Nephron progenitor cell (in vitro differentiated cells): ENCODE results near the gene LCE4A.

Experiments
- DNase-seq: peaks from one replicate; pipeline ENCODE4 v3.0.0; 2021
- H3K27ac Mint-ChIP-seq: 2 replicates; pipeline ENCODE4 v1.8.0; 2021; ENCODE audit warnings: mild to moderate bottlenecking, moderate library complexity, mixed read lengths
- H3K27me3 Mint-ChIP-seq: 2 replicates; pipeline ENCODE4 v1.8.0; 2021; ENCODE audit warnings: mild to moderate bottlenecking, low read depth, mixed read lengths; ENCODE audit not compliant: poor library complexity
- H3K36me3 Mint-ChIP-seq: 2 replicates; pipeline ENCODE4 v1.8.0; 2021; ENCODE audit warnings: low read depth, mixed read lengths
- H3K4me1 Mint-ChIP-seq: 2 replicates; pipeline ENCODE4 v1.8.0; 2021; ENCODE audit warnings: mixed read lengths
- H3K4me3 Mint-ChIP-seq: 2 replicates; pipeline ENCODE4 v1.8.0; 2021; ENCODE audit warnings: mild to moderate bottlenecking, moderate library complexity, mixed read lengths
- H3K9me3 Mint-ChIP-seq: 2 replicates; pipeline ENCODE4 v1.8.0; 2021; ENCODE audit warnings: mild to moderate bottlenecking, moderate library complexity, mixed read lengths
- TF ChIP-seq, protein P1 (sequence below): fragments of 200-600 bp; sonication (generic); IDR thresholded peaks from 2 replicates; pipeline ENCODE4 v1.5.0; 2021; ENCODE audit warnings: antibody characterized with exemption

Gene LCE4A

DNA sequence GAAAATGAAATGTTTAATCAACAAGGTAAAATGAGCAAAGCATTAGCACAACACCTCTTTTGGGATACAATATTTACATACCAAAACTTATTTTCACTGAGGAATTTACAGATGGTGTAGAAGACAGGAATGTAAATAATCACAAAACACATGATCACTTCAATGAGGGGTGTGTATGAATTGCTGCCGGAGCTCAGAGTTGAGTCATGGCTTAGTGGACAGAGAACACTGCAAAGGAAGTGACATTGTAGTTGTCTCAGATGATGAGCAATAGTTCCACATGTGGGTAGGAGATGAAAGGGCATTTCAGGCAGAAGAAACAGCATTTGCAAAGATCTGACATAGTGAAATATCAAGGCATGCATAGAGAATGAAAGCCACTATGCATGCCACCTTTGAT, 44.3 kb downstream of the LCE4A start:
- Mint-ChIP-seq H3K9me3 (peaks cover 83% of the 10 kb centered on the region), H3K27ac (no peak overlapping the region), H3K4me1 (no peaks in the 10 kb centered on the region), H3K27me3 (peaks cover 7% of the 10 kb centered on the region), H3K4me3 (no peak overlapping the region), H3K36me3 (no peaks in the 10 kb centered on the region)
- DNase-seq = no peak
- TF ChIP-seq, protein P1, sequence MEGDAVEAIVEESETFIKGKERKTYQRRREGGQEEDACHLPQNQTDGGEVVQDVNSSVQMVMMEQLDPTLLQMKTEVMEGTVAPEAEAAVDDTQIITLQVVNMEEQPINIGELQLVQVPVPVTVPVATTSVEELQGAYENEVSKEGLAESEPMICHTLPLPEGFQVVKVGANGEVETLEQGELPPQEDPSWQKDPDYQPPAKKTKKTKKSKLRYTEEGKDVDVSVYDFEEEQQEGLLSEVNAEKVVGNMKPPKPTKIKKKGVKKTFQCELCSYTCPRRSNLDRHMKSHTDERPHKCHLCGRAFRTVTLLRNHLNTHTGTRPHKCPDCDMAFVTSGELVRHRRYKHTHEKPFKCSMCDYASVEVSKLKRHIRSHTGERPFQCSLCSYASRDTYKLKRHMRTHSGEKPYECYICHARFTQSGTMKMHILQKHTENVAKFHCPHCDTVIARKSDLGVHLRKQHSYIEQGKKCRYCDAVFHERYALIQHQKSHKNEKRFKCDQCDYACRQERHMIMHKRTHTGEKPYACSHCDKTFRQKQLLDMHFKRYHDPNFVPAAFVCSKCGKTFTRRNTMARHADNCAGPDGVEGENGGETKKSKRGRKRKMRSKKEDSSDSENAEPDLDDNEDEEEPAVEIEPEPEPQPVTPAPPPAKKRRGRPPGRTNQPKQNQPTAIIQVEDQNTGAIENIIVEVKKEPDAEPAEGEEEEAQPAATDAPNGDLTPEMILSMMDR = no peak

- H3K4me1 Mint-ChIP-seq = no peaks in the 10 kb centered on the region
- DNase-seq = no peak
- H3K27ac Mint-ChIP-seq = no peak overlapping the region
- H3K9me3 Mint-ChIP-seq = peaks cover 86% of the 10 kb centered on the region
- H3K27me3 Mint-ChIP-seq = peaks cover 7% of the 10 kb centered on the region
- no peaks in the 10 kb centered on the region for H3K36me3 Mint-ChIP-seq
- TF ChIP-seq, protein P1 = no peak
- H3K4me3 Mint-ChIP-seq = no peak overlapping the region
These were observed 45.6 kb downstream of the LCE4A start for GRCh38 chr1:152753586-152753985.

- Mint-ChIP-seq H3K4me3 (no peak overlapping the region), H3K4me1 (no peaks in the 10 kb centered on the region), H3K27ac (no peak overlapping the region), H3K36me3 (peaks cover 6% of the 10 kb centered on the region), H3K27me3 (peaks cover 7% of the 10 kb centered on the region), H3K9me3 (peaks cover 94% of the 10 kb centered on the region)
- TF ChIP-seq, protein P1 = no peak
- DNase-seq = no peak
These were observed 48.9 kb downstream of the LCE4A start for GRCh38 chr1:152756872-152757271.

GRCh38 chr1:152757747-152758146, 49.8 kb downstream of the LCE4A start, which contains the start of gene KPRP:
TSS of gene KPRP (plus strand) at chr1:152758025. CDS start at chr1:152759589, 1,564 bp downstream.
- TF ChIP-seq, protein P1 = no peak
- H3K27me3 Mint-ChIP-seq = peaks cover 7% of the 10 kb centered on the region
- H3K9me3 Mint-ChIP-seq = peaks cover 96% of the 10 kb centered on the region
- H3K27ac Mint-ChIP-seq = no peak within 1 kb of the TSS
- peaks cover 6% of the 10 kb centered on the region for H3K36me3 Mint-ChIP-seq
- no peak within 1 kb of the TSS for H3K4me3 Mint-ChIP-seq
- DNase-seq = no peak
- no peaks in the 10 kb centered on the region for H3K4me1 Mint-ChIP-seq

- DNase-seq = no peak
- no peaks in the 10 kb centered on the region for H3K4me1 Mint-ChIP-seq
- H3K36me3 Mint-ChIP-seq = peaks cover 6% of the 10 kb centered on the region
- peaks cover 96% of the 10 kb centered on the region for H3K9me3 Mint-ChIP-seq
- TF ChIP-seq, protein P1 = no peak
- no peak overlapping the region for H3K27ac Mint-ChIP-seq
- peaks cover 4% of the 10 kb centered on the region for H3K27me3 Mint-ChIP-seq
- no peak overlapping the region for H3K4me3 Mint-ChIP-seq
These were observed 50.7 kb downstream of the LCE4A start for GRCh38 chr1:152758636-152759035.
